Upper lobe of right lung (tissue), 1 donor: ENCODE measurements around the gene NDEL1. TPM values are rescaled to one million over a fixed set of nuclear protein-coding genes. Genes with fewer than 3 reads are reported as not detected.
"Not testable (repeated sequence)": the region's sequence is repeated elsewhere in the genome, so short reads cannot be mapped to it uniquely, and the experiment has no call there.

Experiments
- ATAC-seq: fragments of 200-7000 bp; cut with Tn5 transposase; one replicate; pipeline ENCODE4 v1.9.1; 2020; ENCODE audit warnings: mild to moderate bottlenecking, moderate library complexity
- DNase-seq: peaks from one replicate; pipeline ENCODE4 v3.0.0-alpha.2; 2020
- H3K27ac ChIP-seq: fragments of 200-600 bp; one replicate; pipeline ENCODE4 v1.8.0; 2022
- H3K27me3 ChIP-seq: fragments of 200-600 bp; one replicate; pipeline ENCODE4 v1.8.0; 2022; ENCODE audit warnings: mild to moderate bottlenecking
- H3K36me3 ChIP-seq: fragments of 200-600 bp; one replicate; pipeline ENCODE4 v1.8.0; 2022
- H3K4me1 ChIP-seq: fragments of 200-600 bp; one replicate; pipeline ENCODE4 v1.8.0; 2022
- H3K4me3 ChIP-seq: fragments of 200-600 bp; one replicate; pipeline ENCODE4 v1.8.0; 2022; ENCODE audit warnings: mild to moderate bottlenecking
- H3K9me3 ChIP-seq: fragments of 200-600 bp; one replicate; pipeline ENCODE4 v1.8.0; 2022
- CTCF ChIP-seq: fragments of 200-600 bp; IDR thresholded peaks from one replicate; pipeline ENCODE4 v1.8.0; 2022; ENCODE audit warnings: antibody characterized with exemption
- intact Hi-C: fragments of 100-400 bp; cut with DNase I; formaldehyde crosslinking; loops from one replicate; pipeline ENCODE4 v1.11.0; 2022
- total RNA-seq: library from RNA; stranded (reverse); fragmentation: NEBNext Ultra II Directional; extraction: Animal tissue kit (Norgen Biotek cat#: 25700); gene quantifications from one replicate; pipeline ENCODE4 v1.2.1, GENCODE V29; 2021
- donor health status: DM: no; HTN: yes; CAD: no; lungs with severe emphysema.

Gene NDEL1
- total RNA-seq, 1 donor from 2014 or later, result 80.6 TPM

- Histone ChIP-seq H3K4me1 (no peaks in the 10 kb centered on the region), H3K27me3 (peaks cover 48% of the 10 kb centered on the region), H3K4me3 (no peak overlapping the region), H3K9me3 (no peaks in the 10 kb centered on the region), H3K27ac (no peak overlapping the region), H3K36me3 (no peaks in the 10 kb centered on the region)
- DNase-seq (no peak), ATAC-seq (peak; percentile 27)
- no peak for TF ChIP-seq CTCF
- intact Hi-C loops, result no loop called here
These were observed 42.8 kb upstream of the NDEL1 start for GRCh38 chr17:8392674-8393469.

GRCh38 chr17:8393470-8394231, 42.0 kb upstream of the NDEL1 start:
- Histone ChIP-seq H3K4me1 (no peaks in the 10 kb centered on the region), H3K27me3 (peaks cover 51% of the 10 kb centered on the region), H3K27ac (no peak overlapping the region), H3K36me3 (no peaks in the 10 kb centered on the region), H3K9me3 (no peaks in the 10 kb centered on the region), H3K4me3 (no peak overlapping the region)
- DNase-seq, result no peak
- intact Hi-C loops, result no loop called here
- no peak for TF ChIP-seq CTCF
- ATAC-seq, result peak; percentile 51

GRCh38 chr17:8394497-8394896, 41.2 kb upstream of the NDEL1 start:
- H3K36me3 ChIP-seq, H3K9me3 ChIP-seq, DNase-seq, intact Hi-C loops, ATAC-seq, H3K27ac ChIP-seq, H3K4me3 ChIP-seq, H3K4me1 ChIP-seq: not testable (repeated sequence)
- H3K27me3 ChIP-seq, result peaks cover 57% of the 10 kb centered on the region

- no peak for TF ChIP-seq CTCF
- Histone ChIP-seq H3K27ac (no peak within 1 kb of the TSS), H3K36me3 (no peaks in the 10 kb centered on the region), H3K9me3 (no peaks in the 10 kb centered on the region), H3K4me3 (no peak within 1 kb of the TSS), H3K27me3 (peaks cover 60% of the 10 kb centered on the region), H3K4me1 (no peaks in the 10 kb centered on the region)
- ATAC-seq (peak; percentile 8), DNase-seq (no peak)
- intact Hi-C loops, result no loop called here
These were observed 38.0 kb upstream of the NDEL1 start, which contains the start of gene RNF222 for GRCh38 chr17:8397636-8398035. Gene RNF222 (minus strand): TSS chr17:8397827. CDS start chr17:8393461, 4,366 bp downstream.

- TF ChIP-seq CTCF, result no peak
- Histone ChIP-seq H3K4me3 (no peak overlapping the region), H3K27ac (no peak overlapping the region), H3K27me3 (peaks cover 51% of the 10 kb centered on the region), H3K9me3 (no peaks in the 10 kb centered on the region), H3K36me3 (no peaks in the 10 kb centered on the region), H3K4me1 (no peaks in the 10 kb centered on the region)
- ATAC-seq (no peak), DNase-seq (no peak)
- intact Hi-C loops, result no loop called here
These were observed 36.7 kb upstream of the NDEL1 start for GRCh38 chr17:8398980-8399379.

GRCh38 chr17:8401107-8401506, 34.6 kb upstream of the NDEL1 start:
- H3K4me1 ChIP-seq, result no peaks in the 10 kb centered on the region
- DNase-seq, result no peak
- ATAC-seq, result no peak
- no peaks in the 10 kb centered on the region for H3K9me3 ChIP-seq
- no peak for TF ChIP-seq CTCF
- no peak overlapping the region for H3K4me3 ChIP-seq
- H3K27me3 ChIP-seq, result peaks cover 30% of the 10 kb centered on the region
- intact Hi-C loops, result no loop called here
- no peak overlapping the region for H3K27ac ChIP-seq
- H3K36me3 ChIP-seq, result no peaks in the 10 kb centered on the region
